SJCRH30 (cell line): ENCODE results near the gene EPN3. TPM values are rescaled to one million over a fixed set of nuclear protein-coding genes. Genes with fewer than 3 reads are reported as not detected.

ENCODE experiments used
- DNase-seq, 2 experiments: peaks; one replicate each; pipeline ENCODE4 v3.0.0-alpha.2; 2015 to 2020
- H3K27ac ChIP-seq: fragments of 250-450 bp; sonication (Bioruptor Pico); 2 replicates; pipeline ENCODE4 v1.5.1; 2020; ENCODE audit warnings: mild to moderate bottlenecking, moderate library complexity
- H3K27me3 ChIP-seq: fragments of 250-450 bp; sonication (Bioruptor Pico); 2 replicates; pipeline ENCODE4 v1.5.1; 2020; ENCODE audit warnings: mild to moderate bottlenecking, moderate library complexity
- H3K36me3 ChIP-seq: fragments of 250-450 bp; sonication (Bioruptor Pico); 2 replicates; pipeline ENCODE4 v1.5.1; 2020; ENCODE audit warnings: mild to moderate bottlenecking, moderate library complexity
- H3K4me1 ChIP-seq: fragments of 250-450 bp; sonication (Bioruptor Pico); 2 replicates; pipeline ENCODE4 v1.5.1; 2020; ENCODE audit warnings: mild to moderate bottlenecking, moderate library complexity
- H3K4me3 ChIP-seq: fragments of 250-450 bp; sonication (Bioruptor Pico); 2 replicates; pipeline ENCODE4 v1.5.1; 2020; ENCODE audit warnings: mild to moderate bottlenecking, moderate library complexity
- H3K9me3 ChIP-seq: fragments of 250-450 bp; sonication (Bioruptor Pico); replicated peaks from 2 replicates; pipeline ENCODE4 v1.5.1; 2020; ENCODE audit warnings: mild to moderate bottlenecking, moderate library complexity
- total RNA-seq: library from RNA; depleted of rRNA; stranded (reverse); fragments of >200 nt; shearing (Covaris generic); gene quantifications from 2 replicates; pipeline ENCODE4 v1.2.3, GENCODE V29; 2014; rRNA removed

EPN3 gene
- total RNA-seq, 1 experiment from 2014 or later, result not detected

DNA sequence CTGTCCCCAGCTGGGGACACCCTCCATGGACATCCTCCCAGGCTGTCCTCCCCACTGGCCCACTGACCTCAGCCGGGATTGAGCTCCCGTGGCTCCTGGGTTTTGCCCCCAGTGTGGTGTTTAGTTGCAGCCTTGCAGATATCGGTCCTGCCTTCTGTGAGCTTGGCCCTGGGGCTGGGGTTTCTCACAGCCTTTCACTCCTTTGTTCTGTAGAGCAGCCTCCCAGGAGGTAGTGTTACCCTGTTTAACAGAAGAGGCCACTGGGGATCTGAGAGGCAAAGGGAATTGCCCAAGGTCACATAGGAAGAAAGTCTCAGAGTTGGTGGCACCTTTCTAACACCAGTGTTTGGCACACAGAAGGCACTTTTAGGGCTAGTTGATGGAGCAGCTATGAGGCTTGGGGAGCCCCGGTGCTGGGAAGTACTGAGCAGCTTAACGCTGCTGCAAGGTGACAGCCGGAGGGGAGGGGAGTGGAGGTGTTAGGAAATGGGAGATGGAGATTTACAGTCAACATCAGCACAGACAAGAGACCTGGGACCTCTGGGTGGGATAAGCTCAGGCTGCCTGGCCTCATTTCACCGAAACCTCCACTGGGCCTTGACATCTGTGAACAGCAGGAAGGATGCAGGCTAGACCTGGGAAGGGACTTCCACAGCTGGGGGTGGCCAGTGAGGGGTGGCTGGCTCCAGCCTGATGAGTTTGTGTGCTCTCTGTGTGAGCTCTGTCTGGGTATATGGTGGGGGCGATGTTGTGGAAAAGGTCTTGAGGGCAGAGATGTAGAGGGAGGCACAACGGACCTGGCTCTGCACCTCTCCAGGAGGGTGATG is 54.1 kb downstream of the EPN3 start:
- H3K4me1 ChIP-seq, result peaks cover 14% of the 10 kb centered on the region
- DNase-seq, result no peak
- H3K9me3 ChIP-seq, result no peaks in the 10 kb centered on the region
- H3K4me3 ChIP-seq, result no peak overlapping the region
- H3K27me3 ChIP-seq, result no peaks in the 10 kb centered on the region
- no peak overlapping the region for H3K27ac ChIP-seq
- H3K36me3 ChIP-seq, result no peaks in the 10 kb centered on the region

DNA sequence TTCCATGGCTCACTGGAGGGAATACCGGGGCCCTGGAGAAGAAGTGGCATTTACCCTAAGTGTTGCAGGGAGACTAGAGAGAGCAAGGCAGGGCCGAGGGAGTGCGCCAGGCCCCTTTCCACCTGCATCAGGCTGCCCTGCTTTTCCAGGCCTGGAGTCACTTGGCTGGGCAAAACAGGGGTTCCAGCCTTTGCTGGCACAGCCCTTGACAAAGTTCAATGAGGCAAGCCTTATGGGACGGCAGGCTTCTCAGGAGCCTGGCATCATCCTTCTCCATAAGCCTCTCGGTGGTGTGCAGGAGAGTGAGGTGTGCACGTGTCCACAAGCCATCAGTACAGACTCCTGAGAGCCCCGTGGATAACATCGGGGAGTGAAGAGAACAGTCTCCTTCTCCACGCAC is 55.0 kb downstream of the EPN3 start:
- Histone ChIP-seq H3K27me3 (no peaks in the 10 kb centered on the region), H3K9me3 (no peaks in the 10 kb centered on the region), H3K4me1 (peaks cover 14% of the 10 kb centered on the region), H3K27ac (no peak overlapping the region), H3K36me3 (no peaks in the 10 kb centered on the region), H3K4me3 (no peak overlapping the region)
- DNase-seq, result no peak

DNA sequence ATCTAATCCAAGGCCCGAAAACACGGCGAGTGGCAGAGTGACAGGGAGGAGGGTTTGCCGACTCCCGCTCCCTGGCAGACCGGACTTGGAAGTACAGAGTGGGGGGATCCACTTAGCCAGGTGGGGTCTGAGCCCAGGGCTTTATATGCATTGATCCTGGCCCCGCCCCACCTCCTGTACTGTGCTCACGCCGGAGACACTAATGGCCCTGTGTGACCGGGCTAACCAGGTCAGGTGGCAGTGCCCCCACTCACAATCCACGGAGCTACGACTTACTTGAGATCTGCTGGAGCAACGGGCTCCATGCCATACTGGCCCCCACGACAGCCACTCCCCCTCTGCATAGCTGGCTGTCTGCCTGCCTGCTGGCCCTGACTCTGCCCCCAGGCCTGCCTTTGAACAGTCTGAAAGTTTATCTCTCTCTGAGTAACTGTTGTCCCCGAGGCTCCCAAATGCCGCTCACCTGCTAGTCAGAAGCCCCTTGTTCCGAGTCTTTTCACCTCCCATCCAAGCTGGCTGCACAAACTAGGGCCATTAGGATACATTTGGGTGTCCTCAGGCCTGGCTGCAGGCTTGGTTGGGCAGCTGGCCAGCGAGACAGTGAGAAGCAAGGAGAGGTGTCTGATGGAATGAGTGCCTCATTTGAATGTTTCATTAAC is 56.0 kb downstream of the EPN3 start:
- Histone ChIP-seq H3K36me3 (no peaks in the 10 kb centered on the region), H3K4me3 (no peak overlapping the region), H3K27ac (no peak overlapping the region), H3K27me3 (no peaks in the 10 kb centered on the region), H3K9me3 (no peaks in the 10 kb centered on the region), H3K4me1 (peaks cover 18% of the 10 kb centered on the region)
- peak in 1 of 2 experiments; percentile 34 for DNase-seq

DNA sequence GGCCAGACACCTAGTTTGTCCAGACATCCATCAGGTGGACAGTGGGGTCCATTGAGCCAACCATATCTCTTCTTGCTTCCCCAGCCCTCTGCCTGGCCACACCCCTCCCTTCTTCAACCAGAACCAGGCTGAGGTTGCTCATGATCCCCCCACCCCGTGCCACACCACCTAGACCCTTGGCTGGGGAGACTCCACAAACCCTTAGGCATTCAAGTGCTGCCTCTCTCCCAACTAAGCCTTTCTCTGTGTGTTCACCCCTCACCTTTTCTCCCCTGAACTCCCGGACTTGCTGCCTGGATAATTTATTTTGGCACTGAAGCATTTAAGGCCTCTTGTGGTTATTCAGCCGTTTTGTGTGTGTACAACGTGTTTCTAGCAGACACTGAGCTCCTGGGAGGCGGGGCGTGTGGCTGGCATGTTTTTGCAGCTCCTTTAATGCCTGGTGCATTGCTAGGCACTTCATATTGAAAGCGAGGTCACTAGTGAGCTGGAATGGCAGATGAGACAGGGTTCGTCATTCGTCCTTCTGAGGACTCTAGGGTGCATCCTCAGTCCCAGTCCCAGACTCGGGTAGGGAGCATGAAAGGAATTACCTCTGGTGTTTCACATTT is 56.7 kb downstream of the EPN3 start:
- Histone ChIP-seq H3K27me3 (no peaks in the 10 kb centered on the region), H3K4me1 (peaks cover 20% of the 10 kb centered on the region), H3K9me3 (no peaks in the 10 kb centered on the region), H3K4me3 (no peak overlapping the region), H3K36me3 (no peaks in the 10 kb centered on the region), H3K27ac (no peak overlapping the region)
- DNase-seq, result peak in 1 of 2 experiments; percentile 21

DNA sequence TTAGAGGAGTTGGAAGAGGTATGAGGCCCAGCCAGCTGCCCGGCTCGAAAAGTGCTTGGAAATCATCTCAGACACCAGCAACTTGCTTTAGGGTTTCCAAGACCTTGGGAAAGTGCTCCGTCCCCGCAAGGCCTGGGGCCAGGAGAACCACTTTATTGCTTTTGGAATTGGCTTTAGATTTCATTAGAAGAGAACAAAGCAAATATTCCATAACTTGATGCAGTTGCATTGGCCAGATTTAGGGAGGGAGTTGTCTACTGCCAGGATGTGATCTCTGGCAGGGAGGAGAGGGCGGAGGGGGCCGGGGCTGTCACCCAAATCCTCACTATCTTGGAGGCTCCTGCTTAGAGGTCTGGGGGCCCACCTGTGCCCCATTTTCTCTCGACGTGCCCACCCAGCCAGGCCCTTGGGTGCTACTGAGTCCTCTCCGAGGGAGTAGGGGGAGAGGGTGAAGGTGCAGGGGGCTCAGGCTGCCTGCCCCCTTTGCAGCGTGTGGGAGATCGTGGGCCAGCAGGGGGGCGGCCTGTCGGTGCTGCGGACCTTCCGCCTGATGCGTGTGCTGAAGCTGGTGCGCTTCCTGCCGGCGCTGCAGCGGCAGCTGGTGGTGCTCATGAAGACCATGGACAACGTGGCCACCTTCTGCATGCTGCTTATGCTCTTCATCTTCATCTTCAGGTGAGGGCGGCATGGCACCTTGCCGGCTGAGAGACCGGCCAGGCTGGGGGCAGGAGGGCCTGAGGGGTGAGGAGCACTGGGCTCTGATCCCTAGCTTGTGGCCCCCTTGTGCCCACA is 58.6 kb downstream of the EPN3 start:
- Histone ChIP-seq H3K4me1 (peaks cover 20% of the 10 kb centered on the region), H3K27me3 (no peaks in the 10 kb centered on the region), H3K27ac (no peak overlapping the region), H3K4me3 (no peak overlapping the region), H3K9me3 (no peaks in the 10 kb centered on the region), H3K36me3 (no peaks in the 10 kb centered on the region)
- no peak for DNase-seq

DNA sequence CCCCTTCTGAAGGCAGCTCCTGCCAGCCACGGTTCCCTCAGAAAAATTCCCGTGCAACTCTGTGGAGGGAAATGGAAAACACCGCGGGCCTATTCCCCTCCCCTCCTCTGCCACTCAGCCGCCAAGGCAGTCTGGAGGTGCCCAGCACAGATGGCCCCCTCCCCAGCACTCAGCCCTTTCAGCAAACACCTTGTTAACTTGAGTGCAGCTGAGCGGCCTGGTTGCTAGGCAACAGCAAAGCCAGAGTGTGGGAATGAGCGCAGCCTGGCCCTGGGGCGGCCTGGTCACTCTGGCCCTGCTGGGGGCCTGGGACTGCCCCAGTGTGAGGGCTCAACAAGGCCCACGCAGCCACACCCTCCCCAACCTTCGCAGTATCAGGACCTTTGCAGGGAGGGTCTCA is 60.8 kb downstream of the EPN3 start:
- no peaks in the 10 kb centered on the region for H3K27me3 ChIP-seq
- DNase-seq, result peak; percentile 31 to 34
- no peaks in the 10 kb centered on the region for H3K36me3 ChIP-seq
- no peak overlapping the region for H3K27ac ChIP-seq
- H3K4me3 ChIP-seq, result no peak overlapping the region
- H3K4me1 ChIP-seq, result peaks cover 20% of the 10 kb centered on the region
- H3K9me3 ChIP-seq, result no peaks in the 10 kb centered on the region

Other genes starting within 250 kb of the EPN3 start
- 17.9 and 18.5 TPM in 2 replicates for gene XYLT2, start 186.6 kb upstream of the EPN3 start, total RNA-seq
- 43.8 and 44.4 TPM in 2 replicates for gene MRPL27, start 159.6 kb upstream of the EPN3 start, total RNA-seq
- gene EME1, start 159.5 kb upstream of the EPN3 start, total RNA-seq, result 18.4 and 20.8 TPM in 2 replicates
- 89.4 and 89.5 TPM in 2 replicates for gene LRRC59, start 135.2 kb upstream of the EPN3 start, total RNA-seq
- gene ACSF2, start 106.5 kb upstream of the EPN3 start, total RNA-seq, result 6.3 and 6.7 TPM in 2 replicates
- gene CHAD, start 63.9 kb upstream of the EPN3 start, total RNA-seq, result not detected in 2 replicates
- gene RSAD1, start 53.9 kb upstream of the EPN3 start, total RNA-seq, result 14.8 and 17.3 TPM in 2 replicates
- not detected in 2 replicates for gene MYCBPAP, start 24.3 kb upstream of the EPN3 start, total RNA-seq
- 12.0 and 13.1 TPM in 2 replicates for gene SPATA20, start 14.4 kb downstream of the EPN3 start, total RNA-seq
- gene CACNA1G, start 28.0 kb downstream of the EPN3 start, total RNA-seq, result 3.5 and 4.2 TPM in 2 replicates
- 0.10 and 0.16 TPM in 2 replicates for gene ABCC3, start 102.1 kb downstream of the EPN3 start, total RNA-seq
- 42.3 and 48.1 TPM in 2 replicates for gene ANKRD40, start 175.2 kb downstream of the EPN3 start, total RNA-seq
- gene LUC7L3, start 186.9 kb downstream of the EPN3 start, total RNA-seq, result 54.9 and 84.7 TPM in 2 replicates
- not detected in 2 replicates for gene ANKRD40CL, start 234.8 kb downstream of the EPN3 start, total RNA-seq